Natural killer cell treated with Interleukin-12 subunit alpha and Interleukin-12 subunit beta and Interleukin-15 and Interleukin-18, amount 100 ng/mL, for 72 hours (primary cell): ENCODE measurements around the gene LRPAP1. TPM values are rescaled to one million over a fixed set of nuclear protein-coding genes. Genes with fewer than 3 reads are reported as not detected.

ENCODE experiments used
- ATAC-seq, 2 donors: fragments of 150-1000 bp; cut with Tn5 transposase in 1 of 2; sonication (Bioruptor Pico), chemical (Tn5 transposase) in 1 of 2; 2 replicates each; pipeline ENCODE4 v1.10.0; 2021
- DNase-seq: peaks from one replicate; pipeline ENCODE4 v3.0.0; 2022; ENCODE audit warnings: low spot score
- H3K27ac Mint-ChIP-seq, 2 donors: 1 replicate in 1 of 2; 2 replicates in 1 of 2; pipeline ENCODE4 v1.8.0; 2022; ENCODE audit warnings: mixed read lengths in 2 of 2, mild to moderate bottlenecking in 1 of 2, moderate library complexity in 1 of 2
- H3K27me3 Mint-ChIP-seq, 2 donors: 1 replicate in 1 of 2; 2 replicates in 1 of 2; pipeline ENCODE4 v1.8.0; 2022; ENCODE audit warnings: mixed read lengths in 2 of 2
- H3K36me3 Mint-ChIP-seq: one replicate; pipeline ENCODE4 v1.8.0; 2022; ENCODE audit warnings: mixed read lengths
- H3K4me1 Mint-ChIP-seq, 2 donors: 1 replicate in 1 of 2; 2 replicates in 1 of 2; pipeline ENCODE4 v1.8.0; 2022; ENCODE audit warnings: low read depth in 2 of 2, mixed read lengths in 2 of 2, mild to moderate bottlenecking in 1 of 2
- H3K4me3 Mint-ChIP-seq: one replicate; pipeline ENCODE4 v1.8.0; 2022; ENCODE audit warnings: mixed read lengths
- H3K9me3 Mint-ChIP-seq: 2 replicates; pipeline ENCODE4 v1.8.0; 2022; ENCODE audit warnings: mixed read lengths
- total RNA-seq, 2 donors: library from RNA; stranded (reverse); gene quantifications; one replicate each; pipeline ENCODE4 v1.2.3, GENCODE V29; 2022

LRPAP1 gene
- total RNA-seq, 2 donors from 2014 or later = 101 to 118 TPM

- peaks cover 0 to 13% of the 10 kb centered on the region in 2 donors for H3K4me1 Mint-ChIP-seq
- DNase-seq (peak; percentile 40), ATAC-seq (no peak)
- H3K27ac Mint-ChIP-seq = no peak overlapping the region
- H3K4me3 Mint-ChIP-seq = no peak overlapping the region
- H3K9me3 Mint-ChIP-seq = no peaks in the 10 kb centered on the region
- no peaks in the 10 kb centered on the region for H3K27me3 Mint-ChIP-seq
- H3K36me3 Mint-ChIP-seq = no peaks in the 10 kb centered on the region
Measured at GRCh38 chr4:3522651-3523050, 9.6 kb downstream of the LRPAP1 start.

DNA sequence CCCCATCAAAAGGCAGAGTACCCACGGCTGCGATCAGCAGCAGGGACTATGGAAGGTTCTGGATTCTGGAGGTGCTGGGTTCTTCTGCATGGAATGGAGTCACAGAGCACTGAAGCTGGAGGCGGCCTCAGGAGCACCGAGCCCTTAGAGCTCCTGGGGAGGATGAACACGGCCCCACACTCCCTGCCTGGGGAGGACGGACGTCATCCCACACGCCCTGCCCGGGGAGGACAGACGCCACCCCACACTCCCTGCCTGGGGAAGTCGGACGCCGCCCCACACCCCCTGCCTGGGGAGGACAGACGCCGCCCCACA lies 9.9 kb downstream of the LRPAP1 start:
- DNase-seq = no peak
- Mint-ChIP-seq H3K27ac (no peak overlapping the region), H3K27me3 (no peaks in the 10 kb centered on the region), H3K9me3 (no peaks in the 10 kb centered on the region), H3K4me3 (no peak overlapping the region), H3K4me1 (peaks cover 0 to 11% of the 10 kb centered on the region in 2 donors), H3K36me3 (no peaks in the 10 kb centered on the region)
- ATAC-seq = no peak

GRCh38 chr4:3521621-3522325 lies 10.4 kb downstream of the LRPAP1 start:
- no peaks in the 10 kb centered on the region for H3K36me3 Mint-ChIP-seq
- no peaks in the 10 kb centered on the region for H3K9me3 Mint-ChIP-seq
- DNase-seq (no peak), ATAC-seq (no peak)
- H3K4me1 Mint-ChIP-seq = peaks cover 0 to 9% of the 10 kb centered on the region in 2 donors
- no peak overlapping the region for H3K27ac Mint-ChIP-seq
- H3K27me3 Mint-ChIP-seq = no peaks in the 10 kb centered on the region
- H3K4me3 Mint-ChIP-seq = no peak overlapping the region

- Mint-ChIP-seq H3K36me3 (no peaks in the 10 kb centered on the region), H3K4me3 (no peak overlapping the region), H3K27me3 (no peaks in the 10 kb centered on the region), H3K9me3 (no peaks in the 10 kb centered on the region), H3K4me1 (peaks cover 0 to 7% of the 10 kb centered on the region in 2 donors), H3K27ac (no peak overlapping the region)
- ATAC-seq = no peak
- peak; percentile 49 for DNase-seq
Measured at GRCh38 chr4:3520796-3521600, 11.2 kb downstream of the LRPAP1 start.

DNA sequence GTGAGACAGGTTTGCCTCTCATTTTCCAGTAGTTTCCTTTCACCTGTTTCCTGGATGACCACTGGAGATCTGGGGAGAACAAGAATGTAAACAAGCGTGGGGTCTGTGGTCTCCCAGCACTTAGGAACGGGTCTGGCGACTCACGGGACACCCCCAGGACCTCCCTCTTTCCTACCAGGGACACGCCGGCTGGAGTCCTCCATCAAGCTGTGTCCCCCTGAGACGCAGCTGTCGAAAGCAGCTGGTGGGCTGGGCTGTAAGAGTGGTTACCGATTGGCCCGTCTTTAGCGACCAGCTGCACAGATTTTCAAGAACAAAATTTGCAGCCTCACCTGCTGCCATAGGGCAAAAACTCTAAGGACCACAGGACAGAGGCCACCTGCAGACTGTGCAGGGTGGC lies 11.9 kb downstream of the LRPAP1 start:
- H3K27me3 Mint-ChIP-seq = no peaks in the 10 kb centered on the region
- H3K9me3 Mint-ChIP-seq = no peaks in the 10 kb centered on the region
- H3K27ac Mint-ChIP-seq = no peak overlapping the region
- H3K36me3 Mint-ChIP-seq = no peaks in the 10 kb centered on the region
- DNase-seq = peak; percentile 12
- peaks cover 0 to 3% of the 10 kb centered on the region in 2 donors for H3K4me1 Mint-ChIP-seq
- H3K4me3 Mint-ChIP-seq = no peak overlapping the region
- ATAC-seq = no peak

DNA sequence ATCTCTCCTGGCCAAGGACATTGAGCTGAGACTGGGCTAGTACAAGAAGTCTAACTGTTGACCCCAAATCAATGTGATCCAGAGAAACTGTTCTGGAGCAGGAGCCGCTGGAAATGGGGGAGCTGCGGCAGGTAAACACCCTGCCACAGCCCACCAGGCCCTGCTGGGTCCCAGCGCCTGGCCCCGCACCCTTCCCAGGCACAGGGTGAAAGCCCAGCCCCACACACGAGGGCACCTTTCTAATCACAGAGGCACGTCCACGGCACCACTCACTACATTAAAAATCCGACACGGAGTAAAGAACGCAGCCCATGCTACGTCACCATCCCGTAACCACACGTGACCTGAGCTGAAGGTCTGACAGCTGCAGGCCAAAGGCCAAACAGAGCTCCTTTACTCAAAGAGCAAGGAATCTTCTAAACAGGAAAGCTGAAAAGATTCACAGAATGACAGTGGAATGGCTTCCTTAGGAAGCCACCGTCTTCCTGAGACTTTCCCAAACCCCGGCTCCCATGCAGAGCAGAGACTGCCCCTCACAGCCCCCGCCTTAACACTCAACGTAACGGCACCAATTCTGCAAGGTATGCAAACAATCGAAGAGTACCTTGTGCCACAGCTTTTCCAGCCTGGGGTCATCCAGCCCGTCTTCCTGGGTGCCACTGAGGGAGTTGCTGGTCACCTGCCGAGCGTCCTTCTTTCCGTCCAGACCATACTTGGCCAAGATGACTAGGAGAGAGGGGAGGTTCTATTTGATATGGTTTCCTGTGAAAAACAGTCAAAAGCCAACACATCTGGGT lies 12.6 kb downstream of the LRPAP1 start:
- Mint-ChIP-seq H3K9me3 (no peaks in the 10 kb centered on the region), H3K4me1 (no peaks in the 10 kb centered on the region), H3K27ac (no peak overlapping the region), H3K27me3 (no peaks in the 10 kb centered on the region), H3K36me3 (no peaks in the 10 kb centered on the region), H3K4me3 (no peak overlapping the region)
- DNase-seq (peak; percentile 8), ATAC-seq (no peak)

DNA sequence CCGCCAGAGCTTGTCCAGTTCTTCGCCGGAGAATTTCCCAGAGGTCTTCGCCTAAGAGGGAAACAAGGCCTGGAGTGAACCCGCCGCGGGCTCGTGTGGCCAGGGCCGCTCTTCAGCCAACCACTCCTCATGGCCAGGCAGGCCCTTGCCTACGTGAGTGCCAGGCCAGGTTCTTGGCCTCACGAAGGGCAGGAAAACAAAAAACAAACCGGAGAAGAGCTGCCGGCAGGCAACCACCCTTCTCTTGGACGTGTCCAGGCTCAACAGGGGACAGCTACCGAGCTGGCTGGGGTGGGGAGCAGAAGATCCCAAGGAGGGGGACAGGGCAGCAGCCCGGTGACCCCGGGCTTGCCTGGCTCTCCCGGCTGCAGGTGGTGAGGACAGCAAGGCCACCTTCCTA lies 13.3 kb downstream of the LRPAP1 start:
- no peaks in the 10 kb centered on the region for H3K36me3 Mint-ChIP-seq
- no peak overlapping the region for H3K4me3 Mint-ChIP-seq
- H3K4me1 Mint-ChIP-seq = no peaks in the 10 kb centered on the region
- DNase-seq = peak; percentile 34
- H3K27me3 Mint-ChIP-seq = no peaks in the 10 kb centered on the region
- no peak overlapping the region for H3K27ac Mint-ChIP-seq
- H3K9me3 Mint-ChIP-seq = no peaks in the 10 kb centered on the region
- ATAC-seq = no peak

DNA sequence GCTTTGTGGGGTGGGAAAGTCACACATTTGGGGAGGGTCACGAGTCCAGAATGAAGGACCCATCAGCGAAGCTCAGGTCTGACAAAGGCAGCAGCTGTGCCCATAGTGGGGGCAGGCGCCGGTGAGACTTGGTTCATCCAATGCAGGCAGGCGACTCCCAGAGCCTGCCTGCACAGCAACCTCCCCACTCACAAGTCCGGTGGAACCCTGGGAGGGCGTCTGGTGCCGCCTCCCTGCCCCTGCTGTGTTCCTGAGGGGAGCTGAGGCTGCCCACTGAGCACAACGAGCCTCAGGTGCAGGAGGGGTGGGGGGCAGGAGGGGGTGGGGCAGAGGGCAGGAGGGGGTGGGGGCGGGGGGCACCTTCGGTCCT lies 13.7 kb downstream of the LRPAP1 start:
- Mint-ChIP-seq H3K9me3 (no peaks in the 10 kb centered on the region), H3K4me3 (no peak overlapping the region), H3K4me1 (no peaks in the 10 kb centered on the region), H3K36me3 (no peaks in the 10 kb centered on the region), H3K27ac (no peak overlapping the region), H3K27me3 (no peaks in the 10 kb centered on the region)
- ATAC-seq (no peak), DNase-seq (no peak)

DNA sequence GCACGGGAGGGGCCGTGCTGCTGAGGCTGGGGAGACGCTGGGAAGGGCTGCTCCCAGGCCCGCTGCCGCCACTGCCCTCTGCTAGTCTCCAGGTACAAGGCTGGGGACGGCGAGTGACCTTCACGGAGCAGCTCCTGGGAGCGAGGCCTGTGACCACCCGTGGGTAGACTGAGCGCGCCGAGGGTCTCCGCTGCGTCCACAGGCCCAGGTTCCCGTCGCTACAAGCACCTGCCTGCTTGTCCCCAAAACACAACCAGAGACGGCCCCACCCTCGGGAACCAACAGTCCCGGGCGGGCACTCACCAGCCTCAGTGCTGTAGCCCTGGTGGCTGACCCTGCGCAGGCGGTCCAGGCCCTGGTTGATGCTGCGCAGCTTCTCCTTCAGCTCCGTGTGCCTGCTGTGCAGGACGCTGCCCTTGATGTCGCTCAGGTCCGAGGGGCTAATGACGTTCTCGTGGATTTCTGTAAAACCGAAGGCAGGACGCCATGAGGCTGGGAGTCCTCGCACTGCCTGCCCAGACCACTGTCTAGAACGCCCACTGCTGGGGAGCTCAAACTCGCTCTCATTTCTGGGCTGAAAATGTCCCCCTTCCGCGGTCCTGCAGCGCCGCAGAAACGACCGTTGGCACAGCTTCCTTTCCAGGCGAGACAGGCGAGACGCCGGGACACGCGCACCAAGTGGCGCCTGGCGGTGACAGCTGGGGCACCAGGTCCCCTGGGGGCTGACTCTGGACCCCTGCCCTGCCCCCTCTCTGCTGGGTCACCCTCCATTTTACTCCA lies 14.3 kb downstream of the LRPAP1 start:
- DNase-seq (peak; percentile 54), ATAC-seq (no peak)
- Mint-ChIP-seq H3K36me3 (no peaks in the 10 kb centered on the region), H3K27me3 (no peaks in the 10 kb centered on the region), H3K4me1 (no peaks in the 10 kb centered on the region), H3K27ac (no peak overlapping the region), H3K4me3 (no peak overlapping the region), H3K9me3 (no peaks in the 10 kb centered on the region)

- Mint-ChIP-seq H3K4me1 (no peaks in the 10 kb centered on the region), H3K36me3 (no peaks in the 10 kb centered on the region), H3K27me3 (no peaks in the 10 kb centered on the region), H3K4me3 (no peak overlapping the region), H3K9me3 (no peaks in the 10 kb centered on the region), H3K27ac (no peak overlapping the region)
- ATAC-seq = no peak
- peak; percentile 49 for DNase-seq
Measured at GRCh38 chr4:3516836-3517730, 15.1 kb downstream of the LRPAP1 start.

DNA sequence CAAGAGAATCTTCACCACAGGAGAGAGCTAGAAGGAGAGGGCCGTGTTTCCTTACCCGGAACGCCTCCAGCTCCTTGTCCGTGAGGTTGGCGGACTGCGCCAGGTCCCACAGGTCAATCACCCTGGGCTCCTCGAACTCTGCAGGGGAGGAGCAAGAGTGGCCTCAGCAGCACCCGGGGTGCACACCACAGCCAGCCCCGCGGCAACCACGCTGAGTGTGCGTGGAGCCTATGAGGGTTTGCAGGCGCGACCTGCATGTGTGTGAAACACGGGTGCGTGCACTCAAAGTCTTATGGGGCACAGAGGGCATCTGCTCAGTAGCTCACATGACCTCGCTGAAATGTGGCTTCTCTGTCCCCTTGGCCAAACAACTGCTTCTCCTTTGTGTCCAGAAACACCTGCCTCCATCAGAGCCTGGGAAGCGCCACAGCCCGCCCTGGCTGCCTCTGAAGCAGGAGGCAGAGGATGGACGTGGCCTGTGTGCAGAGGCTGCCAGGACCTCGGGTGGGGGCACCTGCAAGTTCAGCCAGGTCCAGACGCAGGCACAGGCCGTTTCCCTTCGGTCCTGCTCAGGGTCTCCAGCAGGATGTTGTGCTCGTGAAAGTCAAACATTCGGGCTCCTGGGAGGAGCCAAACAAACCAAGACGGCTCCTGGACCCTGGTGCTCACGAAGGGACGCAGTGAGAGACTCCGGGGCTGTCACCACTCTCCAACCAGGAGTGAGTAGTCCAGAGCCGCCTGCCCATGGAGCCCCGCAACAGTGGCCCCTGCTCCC lies 16.0 kb downstream of the LRPAP1 start:
- H3K4me1 Mint-ChIP-seq = no peaks in the 10 kb centered on the region
- no peak overlapping the region for H3K4me3 Mint-ChIP-seq
- no peaks in the 10 kb centered on the region for H3K36me3 Mint-ChIP-seq
- no peak for ATAC-seq
- H3K27me3 Mint-ChIP-seq = no peaks in the 10 kb centered on the region
- H3K9me3 Mint-ChIP-seq = no peaks in the 10 kb centered on the region
- peak; percentile 51 for DNase-seq
- no peak overlapping the region for H3K27ac Mint-ChIP-seq

- Mint-ChIP-seq H3K27ac (no peak overlapping the region), H3K4me3 (no peak overlapping the region), H3K9me3 (no peaks in the 10 kb centered on the region), H3K27me3 (no peaks in the 10 kb centered on the region), H3K36me3 (no peaks in the 10 kb centered on the region), H3K4me1 (no peaks in the 10 kb centered on the region)
- ATAC-seq = no peak
- DNase-seq = peak; percentile 37
Measured at GRCh38 chr4:3515646-3516045, 16.6 kb downstream of the LRPAP1 start.
